Keratinocyte (primary cell): ENCODE results near the gene POU2F2.

Experiments used
- CTCF ChIP-seq, 3 experiments: IDR thresholded peaks in 1 of 3; conservative IDR thresholded peaks in 1 of 3; optimal IDR thresholded peaks in 1 of 3; 2 replicates in 2 of 3; 3 replicates in 1 of 3; pipeline versions ENCODE3 to v1.5.1; 2011; ENCODE audit warnings: low read length in 3 of 3, mild to moderate bottlenecking in 3 of 3, moderate library complexity in 2 of 3, control low read depth in 1 of 3, inconsistent platforms in 1 of 3; ENCODE audit not compliant: insufficient read depth in 2 of 3; ENCODE audit errors: extremely low read depth in 1 of 3
- EZH2 ChIP-seq: IDR thresholded peaks from one replicate; pipeline ENCODE4 v1.6.1; 2012; ENCODE audit warnings: inconsistent platforms, mild to moderate bottlenecking, low read length, moderate library complexity

- TF ChIP-seq CTCF (optimal IDR thresholded peaks at IDR 0.05 in 1 of 3, IDR thresholded peaks at IDR 0.05 in 1 of 3, conservative IDR thresholded peaks at IDR 0.05 in 1 of 3; ENCODE audit: extremely low read depth in 1 of 3, insufficient read depth in 2 of 3, low read length in 3 of 3) (no peak), EZH2 (no peak)
Observed at GRCh38 chr19:42176649-42176989, 44.4 kb upstream of the POU2F2 start.
